Kasumi-1 (cell line): Measurements from ENCODE around the gene NDUFV2.
"Not testable (repeated sequence)": the region's sequence is repeated elsewhere in the genome, so short reads cannot be mapped to it uniquely, and the experiment has no call there.

ENCODE experiments used
- DNase-seq, 2 experiments: peaks; one replicate each; lab custom pipeline; 2025; lab: John Stamatoyannopoulos, UW

NDUFV2 gene

DNA sequence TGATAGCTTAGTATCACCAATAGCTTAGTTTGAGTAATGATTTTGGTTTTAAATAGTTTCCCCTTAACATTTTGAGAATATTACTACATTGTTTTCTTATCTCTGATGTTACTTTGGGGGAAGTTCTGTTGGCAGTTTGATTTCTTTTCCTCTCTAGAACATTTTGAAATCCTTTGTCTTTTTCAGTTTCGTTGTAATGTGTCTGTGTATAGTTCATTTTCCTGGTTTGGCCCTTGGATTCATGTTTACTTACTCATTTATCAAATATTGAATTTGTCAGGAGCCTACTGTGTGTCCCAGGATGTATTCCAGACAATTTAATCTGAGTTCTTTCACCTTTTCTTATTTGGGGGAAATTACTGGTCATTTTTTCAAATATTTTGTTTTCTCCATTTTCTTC, 50.8 kb downstream of the NDUFV2 start:
- DNase-seq: no peak

DNA sequence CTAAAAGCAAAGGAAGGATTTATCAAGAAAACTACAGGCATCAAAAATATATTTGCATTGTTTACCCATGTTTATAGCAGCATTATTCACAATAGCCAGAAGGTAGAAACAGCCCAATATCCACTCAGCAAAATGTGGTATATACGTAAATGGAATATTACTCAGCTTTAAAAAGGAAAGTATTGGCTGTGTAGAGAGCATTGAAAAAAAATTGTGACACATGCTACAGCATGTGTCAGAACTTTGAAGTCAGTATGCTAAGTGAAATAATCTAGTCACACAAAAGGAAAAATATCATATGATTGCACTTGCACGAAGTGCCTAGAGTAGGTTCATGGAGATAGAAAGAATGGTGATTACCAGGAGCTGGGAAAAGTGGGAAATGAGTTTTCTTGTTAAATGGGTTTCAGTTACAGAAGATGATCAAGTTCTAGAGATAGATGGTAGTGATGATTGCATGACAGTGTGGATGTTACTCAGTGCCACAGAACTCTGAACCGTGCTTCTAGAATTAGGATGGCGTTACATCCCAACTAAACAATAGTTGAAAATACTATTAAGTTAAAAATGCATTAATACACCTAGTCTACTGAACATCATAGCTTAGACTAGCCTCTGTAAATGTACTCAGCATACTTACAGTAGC, 54.2 kb downstream of the NDUFV2 start:
- DNase-seq: no peak

DNA sequence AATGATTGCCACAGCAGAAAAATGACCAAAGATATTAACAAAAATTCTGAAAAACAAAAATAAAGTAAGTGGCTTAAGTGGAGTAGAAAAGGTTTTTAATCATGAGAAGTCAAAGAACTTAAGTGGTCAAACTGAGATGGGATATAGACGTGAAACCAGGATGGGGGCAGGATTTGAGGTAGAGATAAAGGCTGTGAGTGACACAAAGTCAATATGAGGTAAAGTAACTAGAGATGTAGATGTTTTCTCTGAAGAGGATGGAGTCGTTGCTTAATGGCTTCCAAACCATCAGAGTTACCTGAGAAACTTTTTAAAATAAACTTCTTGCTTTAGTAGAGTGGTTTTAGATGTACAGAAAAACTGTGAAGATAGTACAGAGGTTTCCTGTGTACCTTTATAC, 55.3 kb downstream of the NDUFV2 start:
- no peak for DNase-seq

DNA sequence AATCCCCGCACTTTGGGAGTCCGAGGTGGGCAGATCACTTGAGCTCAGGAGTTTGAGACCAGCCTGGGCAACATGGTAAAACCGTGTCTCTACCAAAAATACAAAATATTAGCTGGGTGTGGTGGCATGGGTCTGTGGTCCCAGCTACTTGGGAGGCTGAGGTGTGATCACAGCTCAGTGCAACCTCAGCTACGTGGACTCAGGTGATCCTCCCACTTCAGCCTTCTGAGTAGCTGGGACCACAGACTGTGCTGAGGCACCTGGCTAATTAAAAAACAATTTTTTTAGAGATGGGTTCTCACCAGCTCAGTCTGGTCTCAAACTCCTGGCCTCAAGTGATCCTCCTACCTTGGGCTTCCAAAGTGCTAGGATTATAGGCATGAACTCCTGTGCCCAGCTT, 57.5 kb downstream of the NDUFV2 start:
- DNase-seq: no peak

DNA sequence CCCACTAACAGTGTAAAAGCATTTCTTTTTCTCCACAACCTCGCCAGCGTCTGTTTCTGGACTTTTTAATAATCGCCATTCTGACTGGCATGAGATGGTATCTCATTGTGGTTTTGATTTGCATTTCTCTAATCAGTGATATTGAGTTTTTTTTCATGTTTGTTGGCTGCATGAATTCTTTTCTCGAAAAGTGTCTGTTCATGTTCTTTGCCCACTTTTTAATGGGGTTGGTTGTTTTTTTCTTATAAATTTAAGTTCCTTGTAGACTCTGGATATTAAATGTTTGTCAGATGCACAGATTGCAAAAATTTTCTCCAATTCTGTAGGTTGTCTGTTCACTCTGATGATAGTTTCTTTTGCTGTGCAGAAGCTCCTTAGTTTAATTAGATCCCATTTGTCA, 60.2 kb downstream of the NDUFV2 start:
- not testable (repeated sequence) for DNase-seq

DNA sequence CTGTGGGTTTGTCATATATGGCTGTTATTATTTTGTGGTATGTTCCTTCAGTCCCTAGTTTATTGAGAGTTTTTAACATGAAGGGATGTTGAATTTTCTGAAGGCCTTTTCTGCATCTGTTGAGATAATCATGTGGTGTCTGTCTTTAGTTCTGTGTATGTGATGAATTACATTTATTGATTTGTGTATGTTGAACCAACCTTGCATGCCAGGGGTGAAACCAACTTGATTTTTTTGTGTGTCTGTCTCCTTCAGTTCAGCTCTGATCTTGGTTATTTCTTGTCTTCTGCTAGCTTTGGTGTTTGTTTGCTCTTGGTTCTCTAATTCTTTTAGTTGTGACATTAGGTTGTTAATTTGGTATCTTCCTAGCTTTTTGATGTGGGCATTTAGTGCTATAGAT, 61.6 kb downstream of the NDUFV2 start:
- not testable (repeated sequence) for DNase-seq

DNA sequence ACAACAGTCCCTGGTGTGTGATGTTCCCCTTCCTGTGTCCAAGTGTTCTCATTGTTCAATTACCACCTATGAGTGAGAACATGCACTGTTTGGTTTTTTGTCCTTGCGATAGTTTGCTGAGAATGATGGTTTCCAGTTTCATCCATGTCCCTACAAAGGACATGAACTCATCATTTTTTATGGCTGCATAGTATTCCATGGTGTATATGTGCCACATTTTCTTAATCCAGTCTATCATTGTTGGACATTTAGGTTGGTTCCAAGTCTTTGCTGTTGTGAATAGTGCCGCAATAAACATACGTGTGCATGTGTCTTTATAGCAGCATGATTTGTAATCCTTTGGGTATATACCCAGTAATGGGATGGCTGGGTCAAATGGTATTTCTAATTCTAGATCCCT, 63.4 kb downstream of the NDUFV2 start:
- DNase-seq: not testable (repeated sequence)

DNA sequence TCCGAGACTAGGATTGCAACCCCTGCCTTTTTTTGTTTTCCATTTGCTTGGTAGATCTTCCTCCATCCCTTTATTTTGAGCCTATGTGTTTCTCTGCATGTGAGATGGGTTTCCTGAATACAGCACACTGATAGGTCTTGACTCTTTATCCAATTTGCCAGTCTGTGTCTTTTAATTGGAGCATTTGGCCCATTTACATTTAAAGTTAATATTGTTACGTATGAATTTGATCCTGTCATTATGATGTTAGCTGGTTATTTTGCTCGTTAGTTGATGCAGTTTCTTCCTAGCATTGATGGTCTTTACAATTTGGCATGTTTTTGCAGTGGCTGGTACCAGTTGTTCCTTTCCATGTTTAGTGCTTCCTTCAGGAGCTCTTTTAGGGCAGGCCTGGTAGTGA, 67.0 kb downstream of the NDUFV2 start:
- not testable (repeated sequence) for DNase-seq

DNA sequence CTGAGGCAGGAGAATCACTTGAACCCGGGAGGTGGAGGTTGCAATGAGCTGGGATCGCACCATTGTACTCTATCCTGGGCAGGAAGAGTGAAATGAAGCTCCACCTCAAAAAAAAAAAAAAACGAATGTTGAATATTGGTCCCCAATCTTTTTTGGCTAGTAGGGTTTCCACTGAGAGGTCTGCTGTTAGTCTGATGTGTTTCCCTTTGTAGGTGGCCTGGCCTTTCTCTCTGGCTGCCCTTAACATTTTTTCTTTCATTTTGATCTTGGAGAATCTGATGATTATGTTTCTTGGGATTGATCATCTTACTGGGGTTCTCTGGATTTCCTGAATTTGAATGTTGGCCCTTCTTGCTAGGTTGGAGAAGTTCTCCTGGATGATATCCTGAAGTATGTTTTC, 69.4 kb downstream of the NDUFV2 start:
- not testable (repeated sequence) for DNase-seq

DNA sequence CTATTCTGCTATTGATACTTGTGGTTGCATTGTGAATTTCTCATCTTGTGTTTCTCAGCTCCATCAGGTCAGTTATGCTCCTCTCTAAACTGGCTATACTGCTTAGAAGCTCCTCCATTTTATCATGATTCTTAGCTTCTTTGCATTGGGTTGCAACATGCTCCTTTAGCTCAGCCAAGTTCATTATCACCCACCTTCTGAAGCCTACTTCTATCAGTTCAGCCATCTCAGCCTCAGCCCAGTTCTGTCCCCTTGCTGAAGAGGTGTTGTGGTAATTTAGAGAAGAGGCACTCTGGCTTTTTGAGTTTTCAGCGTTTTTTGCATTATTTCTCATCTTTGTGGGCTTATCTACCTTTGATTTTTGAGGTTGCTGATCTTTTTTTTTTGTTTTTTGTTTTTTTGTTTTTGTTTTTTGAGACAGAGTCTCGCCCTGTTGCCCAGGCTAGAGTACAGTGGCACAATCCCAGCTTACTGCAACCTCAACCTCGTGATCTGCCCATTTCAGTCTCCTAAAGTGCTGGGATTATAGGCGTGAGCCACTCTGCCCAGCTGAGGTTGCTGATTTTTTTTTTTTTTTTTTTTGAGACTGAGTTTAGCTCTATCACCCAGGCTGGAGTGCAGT, 70.1 kb downstream of the NDUFV2 start:
- DNase-seq: no peak

DNA sequence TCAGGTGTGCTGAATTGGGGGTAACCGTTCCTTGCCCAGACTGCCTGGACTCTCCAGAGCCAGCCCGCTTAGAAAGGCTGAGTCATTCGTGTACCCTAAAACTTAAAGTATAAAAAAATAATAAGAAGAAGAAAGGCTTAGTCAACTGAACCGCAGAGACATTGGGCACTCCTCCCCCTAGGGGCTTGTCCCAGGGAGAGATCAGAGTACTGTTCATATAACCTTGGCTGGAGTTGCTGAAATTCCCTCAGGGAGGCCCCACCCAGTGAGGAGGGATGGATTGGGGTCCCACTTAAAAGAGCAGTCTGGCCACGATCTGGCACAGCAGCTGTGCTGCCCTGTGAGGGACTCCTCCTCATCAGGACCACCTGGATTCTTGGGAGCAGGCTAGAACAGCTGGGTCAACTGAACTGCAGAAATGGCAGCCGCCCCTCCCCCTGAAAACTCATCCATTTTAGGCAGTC, 71.3 kb downstream of the NDUFV2 start:
- no peak for DNase-seq

DNA sequence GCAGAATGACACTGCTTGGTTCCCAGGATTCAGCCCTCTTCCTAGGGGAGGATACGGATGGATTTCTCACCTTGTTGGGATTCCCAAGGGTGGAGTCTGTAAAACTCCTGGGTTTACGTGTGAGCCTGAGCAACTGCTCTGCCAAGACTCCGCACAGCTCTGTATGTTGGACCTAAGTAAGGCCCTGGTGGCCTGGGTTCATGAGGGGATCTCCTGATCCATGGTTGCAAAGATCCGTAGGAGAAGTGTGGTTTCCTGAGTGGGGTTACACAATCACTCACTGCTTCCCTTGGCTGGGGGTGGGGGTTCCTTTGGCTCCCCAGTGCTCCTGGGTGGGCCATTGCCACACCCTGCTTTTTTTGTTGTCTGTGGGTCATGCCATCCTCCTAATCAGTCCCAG, 71.8 kb downstream of the NDUFV2 start:
- DNase-seq: peak; percentile 33 to 39

DNA sequence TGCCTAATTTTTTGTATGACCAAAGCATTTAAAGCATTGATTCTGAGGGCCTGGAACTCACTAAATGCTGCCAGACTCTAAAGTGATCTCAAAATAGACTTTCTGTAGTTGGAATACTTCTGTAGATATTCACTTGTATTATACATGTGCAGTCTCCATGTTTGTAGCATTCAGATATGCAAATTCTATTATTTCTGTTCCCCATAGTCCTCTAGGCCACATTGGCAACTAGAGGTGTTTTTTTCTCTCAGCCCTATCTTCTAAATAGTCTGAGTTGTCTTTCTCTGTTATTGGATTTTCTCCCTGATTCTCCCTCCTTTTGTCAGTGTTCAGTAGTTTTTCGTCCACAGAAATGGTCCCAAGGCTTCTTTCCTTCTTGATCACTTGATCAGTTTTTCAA, 72.6 kb downstream of the NDUFV2 start:
- DNase-seq: no peak

DNA sequence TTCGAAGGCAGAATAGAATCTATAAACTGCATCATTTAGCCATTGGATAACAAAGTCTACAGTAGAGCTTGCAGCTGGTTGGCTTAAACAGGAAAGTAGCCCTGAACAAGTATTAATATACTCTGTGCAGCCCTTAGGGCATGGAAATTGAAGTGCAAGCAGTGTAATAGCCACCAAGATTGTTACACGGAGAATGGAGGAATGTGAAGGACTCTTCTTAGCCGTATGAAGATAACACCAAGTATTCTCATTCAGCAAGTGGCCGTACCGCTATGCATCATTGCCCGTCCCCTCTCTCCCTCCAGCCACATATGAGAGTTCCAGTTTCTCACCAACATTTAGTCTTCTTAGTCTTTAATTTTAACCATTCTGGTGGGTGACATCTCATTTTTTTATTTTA, 74.5 kb downstream of the NDUFV2 start:
- no peak for DNase-seq

DNA sequence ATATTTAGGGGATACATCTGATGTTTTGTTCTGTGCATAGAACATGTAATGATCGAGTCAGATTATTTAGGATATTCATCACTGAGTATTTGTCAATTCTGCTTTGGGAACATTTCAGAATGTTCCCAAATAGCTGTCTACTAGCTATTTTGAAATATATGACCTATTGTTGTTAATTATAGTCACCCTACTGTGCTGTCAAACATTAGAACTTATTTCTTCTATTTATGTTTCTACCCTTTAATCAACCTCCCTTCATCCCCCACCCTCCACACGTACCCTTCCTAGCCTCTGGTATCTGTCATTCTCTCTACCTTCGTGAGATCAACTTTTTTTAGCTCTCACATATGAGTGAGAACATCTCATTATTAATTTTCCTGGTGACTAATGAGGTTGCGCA, 75.0 kb downstream of the NDUFV2 start:
- no peak for DNase-seq

DNA sequence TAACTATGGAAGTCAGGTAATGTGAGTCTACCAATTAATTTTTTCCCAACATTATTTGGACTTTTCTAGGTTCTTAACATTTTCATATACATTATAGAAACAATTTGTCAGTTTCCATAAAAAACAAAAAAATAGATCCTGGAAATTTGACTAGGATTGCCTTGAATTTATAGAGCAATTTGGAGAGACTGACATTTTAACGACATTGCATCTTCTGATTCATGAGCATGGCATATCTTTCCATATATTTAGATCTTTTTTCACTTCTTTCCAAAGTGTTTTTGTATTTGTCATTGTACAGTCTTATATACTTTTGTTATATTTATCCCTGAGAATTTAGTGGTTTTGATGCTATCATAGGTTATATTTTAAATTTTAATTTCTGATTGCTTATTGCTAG, 76.1 kb downstream of the NDUFV2 start:
- DNase-seq: no peak

DNA sequence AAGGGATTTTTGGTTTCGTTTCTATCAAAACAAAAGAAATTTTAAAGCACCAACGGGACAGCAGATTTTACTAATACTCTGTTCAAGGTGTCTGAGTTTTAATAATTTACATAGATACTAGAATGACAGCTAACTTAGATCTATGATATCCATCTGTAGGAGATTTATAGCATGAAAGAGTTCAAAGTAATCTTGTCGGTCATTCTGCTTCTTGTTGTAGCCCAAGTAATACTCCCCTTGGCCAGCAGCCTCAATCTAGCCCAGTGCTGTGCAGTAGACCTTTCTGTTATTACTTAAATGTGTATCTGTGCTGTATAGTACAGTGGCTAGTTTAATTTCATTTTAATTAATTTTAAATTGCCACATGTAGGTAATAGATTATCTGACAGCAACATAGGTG, 78.8 kb downstream of the NDUFV2 start:
- DNase-seq: no peak

DNA sequence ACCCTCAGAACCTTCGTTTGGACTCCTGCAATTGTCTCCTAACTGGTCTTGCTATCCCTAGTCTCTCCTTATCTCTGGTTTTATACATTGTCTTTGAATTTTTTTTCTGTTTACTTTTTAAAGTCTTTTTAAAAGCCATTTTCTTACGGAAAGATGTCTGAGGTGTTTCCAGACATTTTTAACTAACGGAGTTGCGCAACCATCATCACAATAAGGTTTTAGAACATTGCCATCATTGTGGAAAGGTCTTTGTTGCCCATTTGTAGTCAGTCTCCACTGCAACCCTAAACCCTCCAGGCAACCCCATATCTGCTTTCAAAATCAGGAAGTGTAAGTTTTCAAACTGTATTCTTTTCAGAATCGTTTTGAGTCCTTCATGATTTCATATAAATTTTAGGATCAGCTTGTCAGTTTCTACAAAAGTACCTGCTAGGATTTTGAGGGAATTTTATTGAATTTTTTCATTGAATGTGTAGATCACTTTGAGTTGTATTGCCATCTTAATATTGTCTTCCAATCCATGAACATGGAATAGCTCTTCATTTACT, 80.4 kb downstream of the NDUFV2 start:
- no peak for DNase-seq
